Measurements from ENCODE around the gene SLC40A1. TPM values are rescaled to one million over a fixed set of nuclear protein-coding genes. Genes with fewer than 3 reads are reported as not detected.
"Not testable (repeated sequence)": the region's sequence is repeated elsewhere in the genome, so short reads cannot be mapped to it uniquely, and the experiment has no call there.

SLC40A1 gene
- total and polyA plus RNA-seq, 10 of the 15 experiments (the other 5 are each of a cell fraction or from before 2014, with no cell fraction given), result 0.01 to 0.38 (median 0.08) TPM; not detected in 7

- H3K4me3 ChIP-seq; ATAC-seq; POLR2A ChIA-PET; RAD21 ChIA-PET (ENCODE audit: unreplicated experiment); H3K4me1 ChIP-seq (ENCODE audit: control insufficient read depth, insufficient read depth, low read length); in situ Hi-C loops (cut with MboI); H3K27me3 ChIP-seq (replicated peaks in 1 of 2; ENCODE audit: control insufficient read depth in 2 of 2, insufficient read depth in 2 of 2, low read length in 1 of 2); H3K27ac ChIP-seq (ENCODE audit: control insufficient read depth, insufficient read depth); H3K79me2 ChIP-seq (ENCODE audit: control insufficient read depth, insufficient read depth, low read length); H3K9me3 ChIP-seq (replicated peaks; ENCODE audit: control insufficient read depth, insufficient read depth, low read length); intact Hi-C loops (cut with micrococcal nuclease; ENCODE audit: unreplicated experiment); H3K9ac ChIP-seq (ENCODE audit: control insufficient read depth, insufficient read depth, low read length); SMC1A ChIA-PET (ENCODE audit: uncharacterized antibody, unreplicated experiment); H3K4me2 ChIP-seq (ENCODE audit: control insufficient read depth, insufficient read depth); H2AFZ ChIP-seq (ENCODE audit: control insufficient read depth, low read depth, low read length); BruUV-seq (replicated peaks); H4K20me1 ChIP-seq (ENCODE audit: control insufficient read depth, insufficient read depth); DNase-seq (ENCODE audit: low read depth, low spot score); FAIRE-seq; CTCF ChIA-PET; H3K36me3 ChIP-seq (ENCODE audit: control insufficient read depth in 2 of 2, insufficient read depth in 2 of 2, low read length in 1 of 2): not testable (repeated sequence)
- 98% methylated on average over 2 of the region's 2 CpGs for WGBS (ENCODE audit: insufficient coverage, insufficient replicate concordance, low lambda C conversion rate, missing lambda C conversion rate)
These were observed 21.1 kb upstream of the SLC40A1 start for GRCh38 chr2:189601652-189602051.

- Histone ChIP-seq H3K4me2 (ENCODE audit: control insufficient read depth, insufficient read depth) (no peak overlapping the region), H3K9ac (ENCODE audit: control insufficient read depth, insufficient read depth, low read length) (no peak overlapping the region), H3K4me1 (ENCODE audit: control insufficient read depth, insufficient read depth, low read length) (no peaks in the 10 kb centered on the region), H2AFZ (ENCODE audit: control insufficient read depth, low read depth, low read length) (no peak overlapping the region), H3K9me3 (replicated peaks; ENCODE audit: control insufficient read depth, insufficient read depth, low read length) (no peaks in the 10 kb centered on the region), H3K27me3 (replicated peaks in 1 of 2; ENCODE audit: control insufficient read depth in 2 of 2, insufficient read depth in 2 of 2, low read length in 1 of 2) (no peaks in the 10 kb centered on the region), H3K4me3 (no peak overlapping the region), H3K27ac (ENCODE audit: control insufficient read depth, insufficient read depth) (no peak overlapping the region), H3K79me2 (ENCODE audit: control insufficient read depth, insufficient read depth, low read length) (no peaks in the 10 kb centered on the region), H3K36me3 (ENCODE audit: control insufficient read depth in 2 of 2, insufficient read depth in 2 of 2, low read length in 1 of 2) (no peaks in the 10 kb centered on the region), H4K20me1 (ENCODE audit: control insufficient read depth, insufficient read depth) (no peaks in the 10 kb centered on the region)
- WGBS (ENCODE audit: insufficient coverage, insufficient replicate concordance, low lambda C conversion rate, missing lambda C conversion rate), result 64% methylated on average over 3 of the region's 3 CpGs
- ChIA-PET CTCF (no interaction called here), RAD21 (ENCODE audit: unreplicated experiment) (no interaction called here), SMC1A (ENCODE audit: uncharacterized antibody, unreplicated experiment) (interaction anchor here (1.5 kb wide), 1 partner anchor 15 kb away, joined by 4 read pairs; no protein-coding TSS in a partner anchor), POLR2A (interaction anchor here (0.6 kb wide), 1 partner anchor 595 kb away, joined by 3 read pairs; no protein-coding TSS in a partner anchor)
- intact Hi-C loops (cut with micrococcal nuclease; ENCODE audit: unreplicated experiment), result no loop called here
- in situ Hi-C loops (cut with MboI), result no loop called here
- no TSS peak for BruUV-seq (replicated peaks)
- no peak for FAIRE-seq
- no peak for DNase-seq (ENCODE audit: low read depth, low spot score)
- no peak for ATAC-seq
- TF ChIP-seq IRF3 (IDR thresholded peaks at IDR 0.05), result no peak
- TF ChIP-seq ZNF687 (IDR thresholded peaks at IDR 0.05), result no peak
- TF ChIP-seq BACH1 (IDR thresholded peaks at IDR 0.05; ENCODE audit: borderline replicate concordance), result no peak
- no peak for TF ChIP-seq NFIC (IDR thresholded peaks at IDR 0.05; ENCODE audit: low read depth, low read length)
- TF ChIP-seq ATF7 (IDR thresholded peaks at IDR 0.05; ENCODE audit: low read depth), result no peak
- TF ChIP-seq ZNF622 (IDR thresholded peaks at IDR 0.05), result no peak
- TF ChIP-seq TBL1XR1 (IDR thresholded peaks at IDR 0.05; ENCODE audit: low read depth, low read length), result no peak
- no peak for TF ChIP-seq CEBPB (IDR thresholded peaks at IDR 0.05; ENCODE audit: borderline replicate concordance in 1 of 2, low read depth in 2 of 2, low read length in 2 of 2)
- TF ChIP-seq SMAD5 (IDR thresholded peaks at IDR 0.05; ENCODE audit: low read depth), result no peak
- no peak for TF ChIP-seq IRF5 (IDR thresholded peaks at IDR 0.05; ENCODE audit: borderline replicate concordance)
These were observed 20.5 kb upstream of the SLC40A1 start for GRCh38 chr2:189601043-189601442.

Data from GM12878 (cell line).